HG03159 (cell line): ENCODE measurements around the gene PANK4.
"Not testable (repeated sequence)": the region's sequence is repeated elsewhere in the genome, so short reads cannot be mapped to it uniquely, and the experiment has no call there.

Experiments used
- ATAC-seq: cut with Tn5 transposase; IDR thresholded peaks from one replicate; pipeline ENCODE4 v1.9.1; 2021; ENCODE audit warnings: mild to moderate bottlenecking, moderate library complexity; ENCODE audit not compliant: unreplicated experiment

PANK4 gene

DNA sequence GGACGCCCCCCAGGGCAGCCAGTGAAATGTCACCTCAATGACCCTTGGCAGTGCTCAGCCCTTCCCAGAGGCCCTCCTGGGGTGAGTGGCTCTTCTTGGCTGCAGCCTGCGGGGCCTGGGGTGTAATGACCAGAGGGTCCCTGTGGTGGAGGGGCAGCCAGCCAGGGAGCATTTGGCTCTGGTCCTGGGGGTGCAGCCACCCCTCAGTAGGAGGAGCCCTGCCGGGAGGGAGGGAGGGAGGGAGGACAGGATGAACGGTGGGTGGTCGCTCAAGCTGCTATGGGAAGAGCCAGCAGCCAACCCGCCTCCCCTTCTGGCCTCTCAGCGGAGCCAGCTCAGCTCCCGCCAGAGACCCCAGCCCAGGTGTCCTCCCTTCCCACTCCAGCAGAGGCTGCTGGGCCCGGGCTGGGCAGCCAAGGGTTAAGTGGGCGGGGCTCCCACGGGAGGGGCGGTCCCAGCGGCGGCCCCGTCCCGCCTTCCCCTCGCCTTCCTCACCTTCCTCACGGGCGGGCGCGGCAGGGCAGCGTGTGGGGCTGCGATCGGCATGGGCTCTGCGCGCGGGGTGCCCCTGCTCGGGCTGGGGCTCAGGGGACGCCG lies 59.3 kb downstream of the PANK4 start:
- ATAC-seq = no peak

- no peak for ATAC-seq
Observed at GRCh38 chr1:2466270-2466665, 60.1 kb downstream of the PANK4 start.

DNA sequence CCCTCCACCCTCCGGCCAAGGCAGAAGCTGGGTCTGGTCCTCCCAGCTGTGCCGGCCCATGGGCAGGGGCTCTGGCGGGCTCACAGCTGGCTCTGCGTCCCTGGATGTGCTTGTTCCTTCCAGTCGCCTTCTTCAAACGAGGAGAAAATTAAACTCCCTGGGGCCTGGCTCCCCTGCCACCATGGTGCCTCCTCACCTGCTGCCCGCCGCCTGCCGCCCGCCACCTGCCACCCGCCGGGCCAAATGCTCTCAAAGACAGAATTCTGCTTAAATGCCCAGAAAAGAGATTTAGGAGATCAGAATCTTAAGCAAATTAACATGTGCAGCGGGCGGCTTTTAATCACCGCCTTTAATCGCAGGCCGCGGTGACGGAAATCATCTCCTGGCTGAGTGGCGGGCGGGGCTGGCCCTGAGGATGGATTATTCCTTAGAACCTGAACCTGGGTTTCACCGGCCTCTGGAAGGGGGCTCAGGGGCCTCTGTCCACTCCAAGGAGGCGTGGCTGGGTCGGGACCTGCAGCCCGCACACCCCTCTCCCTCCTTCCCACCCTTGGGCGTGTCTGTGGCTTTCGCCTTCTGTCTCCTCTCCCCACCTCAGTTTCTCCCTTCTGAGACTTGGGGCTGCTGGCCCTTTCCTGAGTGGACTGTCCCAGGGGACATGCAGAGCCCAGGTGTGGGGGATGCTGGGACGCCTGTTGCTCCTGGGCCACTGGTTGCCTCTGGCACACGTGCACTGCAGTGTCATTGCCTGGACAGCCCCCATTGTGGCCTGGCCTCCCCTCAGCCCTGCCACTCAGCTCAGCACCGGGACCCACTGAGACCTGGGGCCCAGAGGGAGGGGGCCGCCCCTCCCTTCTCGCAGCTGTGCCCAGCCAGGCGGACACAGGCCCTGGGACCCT lies 60.8 kb downstream of the PANK4 start:
- no peak for ATAC-seq

DNA sequence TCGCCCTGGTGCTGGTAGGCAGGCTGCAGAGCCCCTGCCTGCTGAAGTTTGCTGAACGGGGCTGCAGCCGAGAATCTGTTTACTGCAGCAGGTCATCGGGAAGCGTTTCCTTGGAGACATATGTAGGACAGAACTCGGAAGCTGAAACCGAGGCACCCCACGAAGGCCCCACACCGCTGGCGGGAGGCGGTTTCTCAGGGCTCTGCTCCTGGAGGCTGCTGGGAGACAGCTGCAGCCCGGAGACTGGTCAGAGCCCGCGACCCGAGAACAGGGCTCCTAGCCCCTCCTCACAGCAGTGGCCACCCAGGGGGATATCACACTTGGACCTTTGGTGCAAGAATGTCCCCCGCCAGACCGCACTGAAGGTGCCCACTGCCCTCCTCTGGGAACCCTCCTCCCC lies 63.0 kb downstream of the PANK4 start:
- ATAC-seq = no peak

DNA sequence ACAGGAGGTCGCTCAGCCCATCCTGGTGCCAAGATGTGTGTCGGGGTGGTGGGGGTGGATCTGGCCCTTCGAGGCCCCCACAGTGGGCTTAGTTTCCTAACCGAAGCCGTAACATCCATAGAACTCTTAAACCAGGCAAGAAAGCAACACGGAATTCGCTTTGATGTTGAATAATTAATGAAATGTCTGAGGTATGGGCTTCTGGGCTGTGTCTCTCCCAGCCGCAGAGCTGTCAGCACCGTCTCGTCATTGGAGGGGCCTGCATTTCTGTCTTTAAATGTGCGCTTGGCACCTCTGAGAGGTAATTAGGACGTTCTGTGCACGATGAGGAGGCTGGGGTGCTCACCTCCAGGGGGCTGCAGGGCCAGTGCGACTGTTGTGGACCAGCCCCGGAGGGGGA lies 63.6 kb downstream of the PANK4 start:
- no peak for ATAC-seq

DNA sequence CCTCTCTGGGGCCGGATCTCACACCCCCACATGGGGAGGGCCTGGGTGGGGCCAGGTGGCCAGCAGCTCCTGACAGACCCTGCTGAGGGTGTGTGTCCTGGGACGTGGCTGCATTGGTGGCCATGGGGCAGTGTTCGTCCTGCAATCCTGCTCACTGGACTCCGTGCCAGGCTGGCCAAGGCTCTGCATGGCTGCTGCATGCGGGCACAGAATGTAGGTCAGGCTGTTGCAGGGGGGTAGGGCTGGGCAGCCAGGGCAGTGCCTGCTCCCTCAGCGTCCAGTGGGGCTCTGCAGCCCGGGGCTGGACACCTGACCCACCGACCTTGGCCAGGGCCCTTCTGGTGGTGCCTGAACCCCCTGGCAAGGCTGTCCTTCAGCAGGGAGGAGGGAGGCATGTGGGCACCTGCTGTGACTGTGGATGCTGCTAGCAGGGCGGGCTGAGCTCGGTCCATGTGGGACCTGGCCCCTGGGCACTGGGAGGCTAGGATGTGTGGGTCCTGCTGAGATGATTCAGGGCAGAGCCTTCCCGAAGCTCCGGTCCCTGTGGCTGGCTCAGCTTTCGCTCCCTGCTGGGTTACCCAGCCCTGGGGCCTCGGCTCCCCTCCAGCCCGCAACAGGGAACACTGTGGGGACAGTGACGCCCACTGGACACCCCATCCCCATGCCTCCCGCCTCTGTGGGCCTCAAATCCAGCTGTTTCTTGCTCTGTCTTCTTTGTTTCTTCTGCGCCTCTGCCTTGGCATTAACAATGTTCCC lies 65.2 kb downstream of the PANK4 start:
- no peak for ATAC-seq

DNA sequence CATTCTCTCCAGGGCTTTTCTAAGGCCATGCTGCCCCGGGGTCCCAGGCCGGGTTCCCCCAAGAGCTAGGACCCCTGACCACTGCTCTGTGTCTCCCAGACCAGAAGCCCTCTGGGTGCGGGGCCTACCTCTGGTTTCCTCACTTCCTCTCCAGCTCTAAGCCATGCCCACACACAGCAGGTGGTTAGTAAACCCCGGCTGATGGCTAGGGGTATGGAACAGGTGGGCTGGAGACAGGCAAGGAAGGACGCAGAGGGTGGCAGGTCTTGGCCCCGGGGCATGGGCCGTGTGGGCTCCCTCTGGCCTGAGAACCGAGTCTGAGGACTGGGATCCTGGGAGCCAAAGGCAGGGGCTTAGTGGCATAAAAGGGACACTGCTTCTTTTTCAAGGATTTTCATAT lies 66.2 kb downstream of the PANK4 start:
- ATAC-seq = no peak

- no peak for ATAC-seq
Observed at GRCh38 chr1:2459757-2460156, 66.6 kb downstream of the PANK4 start.

- not testable (repeated sequence) for ATAC-seq
Observed at GRCh38 chr1:2459102-2459753, 67.2 kb downstream of the PANK4 start.

DNA sequence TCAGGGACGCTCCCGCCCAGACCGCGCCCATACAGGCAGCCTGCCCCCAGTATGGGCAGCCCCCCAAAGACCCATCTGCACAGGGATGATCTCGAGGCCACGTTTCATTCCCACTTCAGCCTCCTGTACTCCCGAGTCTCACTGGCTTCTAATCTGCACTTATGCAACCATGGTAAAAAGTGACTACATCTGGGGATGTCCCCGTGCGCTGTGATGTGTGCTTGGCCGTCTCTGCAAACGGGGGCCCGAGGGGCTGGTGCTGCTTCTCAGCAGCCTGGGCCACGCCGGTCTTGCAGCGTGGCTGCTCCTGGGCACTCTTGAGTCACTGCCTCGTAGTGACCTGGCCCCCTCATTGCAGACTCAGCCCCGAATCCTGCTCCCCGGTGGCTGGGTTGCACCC lies 67.7 kb downstream of the PANK4 start:
- no peak for ATAC-seq
